Sigmoid colon (tissue), 7 donors: ENCODE measurements around the gene CLECL1. TPM values are rescaled to one million over a fixed set of nuclear protein-coding genes. Genes with fewer than 3 reads are reported as not detected.

Experiments
- DNase-seq: peaks from one replicate; pipeline ENCODE4 v3.0.0-alpha.2; 2019
- H3K27ac ChIP-seq, 4 donors: fragments of 200-600 bp; sonication (generic); one replicate each; pipeline ENCODE4 v1.5.1; 2016 to 2019; ENCODE audit warnings: mild to moderate bottlenecking in 1 of 4
- H3K27me3 ChIP-seq, 3 donors: fragments of 200-600 bp; sonication (generic); one replicate each; pipeline ENCODE4 v1.5.1; 2019; ENCODE audit warnings: mild to moderate bottlenecking in 1 of 3
- H3K36me3 ChIP-seq, 4 donors: fragments of 200-600 bp; sonication (generic); one replicate each; pipeline ENCODE4 v1.5.1; 2016 to 2019
- H3K4me1 ChIP-seq, 4 donors: fragments of 200-600 bp; sonication (generic); one replicate each; pipeline ENCODE4 v1.5.1; 2017 to 2019
- H3K4me3 ChIP-seq, 4 donors: fragments of 200-600 bp; sonication (generic); one replicate each; pipeline ENCODE4 v1.5.1; 2017 to 2019; ENCODE audit warnings: mild to moderate bottlenecking in 2 of 4, moderate library complexity in 1 of 4
- H3K9me3 ChIP-seq, 4 donors: fragments of 200-600 bp in 3 of 4; sonication (generic) in 3 of 4; one replicate each; pipeline versions ENCODE4 v1.5.1 to v1.6.1; 2013 to 2019
- EP300 ChIP-seq, 4 donors: sonication (generic); formaldehyde crosslinking; IDR thresholded peaks; one replicate each; pipeline ENCODE4 v1.6.1; 2017; ENCODE audit warnings: antibody characterized with exemption in 4 of 4
- POLR2A ChIP-seq, 2 donors: fragments of 450-650 bp; IDR thresholded peaks; one replicate each; pipeline ENCODE4 v1.6.1; 2016; ENCODE audit warnings: antibody characterized with exemption in 2 of 2, mild to moderate bottlenecking in 2 of 2, moderate library complexity in 2 of 2
- POLR2AphosphoS5 ChIP-seq, 4 donors: sonication (generic); formaldehyde crosslinking; IDR thresholded peaks; one replicate each; pipeline ENCODE4 v1.6.1; 2017; ENCODE audit warnings: antibody characterized with exemption in 4 of 4
- WGBS, 2 donors: extraction: QIAGEN DNeasy Blood & Tissue Kit; methylation state at CpG; one replicate each; pipeline ENCODE4 v1.1.7; 2013; 5-methylcytosine and 5-hydroxymethylcytosine counted together
- intact Hi-C: fragments of 100-400 bp; cut with DNase I; formaldehyde crosslinking; loops from one replicate; pipeline ENCODE4 v1.15.1; 2023
- polyA plus RNA-seq, 3 donors: library from polyadenylated mRNA; stranded (reverse); fragments of 200-250 nt; gene quantifications; one replicate each; pipeline ENCODE4 v1.2.3, GENCODE V29; 2013
- total RNA-seq, 4 donors: library from RNA; depleted of rRNA; stranded (reverse); fragments of >200 nt; gene quantifications; one replicate each; pipeline ENCODE4 v1.1.0, GENCODE V29; 2016
- TF ChIP-seq, protein P1 (sequence below), 4 experiments: fragments of 450-650 bp in 3 of 4; fragments of 200-600 bp in 1 of 4; IDR thresholded peaks; one replicate each; pipeline ENCODE4 v1.5.1; 2016 to 2019; ENCODE audit warnings: antibody characterized with exemption in 4 of 4, mild to moderate bottlenecking in 3 of 4, moderate library complexity in 2 of 4
- donor health status: healthy with polysubstance abuse.
- donor health status: Bipolar disorder and iron deficiency.
- donor health status: healthy.

The CLECL1 gene
- total and polyA plus RNA-seq, 7 donors, result 4.5 TPM; not detected in 6

DNA sequence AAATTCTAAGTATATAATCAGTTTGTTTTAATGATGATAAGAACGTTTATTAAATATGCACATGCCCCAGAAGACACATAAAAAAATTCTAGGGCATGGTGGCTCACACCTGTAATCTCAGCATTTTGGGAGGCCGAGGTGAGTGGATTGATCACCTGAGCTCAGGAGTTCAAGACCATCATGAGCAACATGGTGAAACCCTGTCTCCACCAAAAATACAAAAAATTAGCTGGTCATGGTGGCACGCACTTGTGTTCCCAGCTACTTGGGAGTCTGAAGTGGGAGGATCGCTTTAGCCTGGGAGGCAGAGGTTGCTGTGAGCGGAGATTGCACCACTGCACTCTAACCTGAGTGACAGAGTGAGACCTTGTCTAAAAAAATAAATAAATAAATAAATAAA, 23.8 kb upstream of the CLECL1 start:
- 82 to 84% methylated on average over 5 of the region's 5 CpGs for WGBS, 2 donors
- no peak overlapping the region for H3K27ac ChIP-seq
- H3K9me3 ChIP-seq, result no peaks in the 10 kb centered on the region
- H3K4me1 ChIP-seq, result no peaks in the 10 kb centered on the region
- no peaks in the 10 kb centered on the region for H3K27me3 ChIP-seq
- intact Hi-C loops, result no loop called here
- TF ChIP-seq POLR2A (IDR thresholded peaks at IDR 0.05) (no peak), POLR2AphosphoS5 (IDR thresholded peaks at IDR 0.05) (no peak), EP300 (IDR thresholded peaks at IDR 0.05) (no peak)
- TF ChIP-seq, protein P1, sequence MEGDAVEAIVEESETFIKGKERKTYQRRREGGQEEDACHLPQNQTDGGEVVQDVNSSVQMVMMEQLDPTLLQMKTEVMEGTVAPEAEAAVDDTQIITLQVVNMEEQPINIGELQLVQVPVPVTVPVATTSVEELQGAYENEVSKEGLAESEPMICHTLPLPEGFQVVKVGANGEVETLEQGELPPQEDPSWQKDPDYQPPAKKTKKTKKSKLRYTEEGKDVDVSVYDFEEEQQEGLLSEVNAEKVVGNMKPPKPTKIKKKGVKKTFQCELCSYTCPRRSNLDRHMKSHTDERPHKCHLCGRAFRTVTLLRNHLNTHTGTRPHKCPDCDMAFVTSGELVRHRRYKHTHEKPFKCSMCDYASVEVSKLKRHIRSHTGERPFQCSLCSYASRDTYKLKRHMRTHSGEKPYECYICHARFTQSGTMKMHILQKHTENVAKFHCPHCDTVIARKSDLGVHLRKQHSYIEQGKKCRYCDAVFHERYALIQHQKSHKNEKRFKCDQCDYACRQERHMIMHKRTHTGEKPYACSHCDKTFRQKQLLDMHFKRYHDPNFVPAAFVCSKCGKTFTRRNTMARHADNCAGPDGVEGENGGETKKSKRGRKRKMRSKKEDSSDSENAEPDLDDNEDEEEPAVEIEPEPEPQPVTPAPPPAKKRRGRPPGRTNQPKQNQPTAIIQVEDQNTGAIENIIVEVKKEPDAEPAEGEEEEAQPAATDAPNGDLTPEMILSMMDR (IDR thresholded peaks at IDR 0.05), result no peak
- DNase-seq, result no peak
- no peak overlapping the region for H3K4me3 ChIP-seq
- H3K36me3 ChIP-seq, result no peaks in the 10 kb centered on the region

DNA sequence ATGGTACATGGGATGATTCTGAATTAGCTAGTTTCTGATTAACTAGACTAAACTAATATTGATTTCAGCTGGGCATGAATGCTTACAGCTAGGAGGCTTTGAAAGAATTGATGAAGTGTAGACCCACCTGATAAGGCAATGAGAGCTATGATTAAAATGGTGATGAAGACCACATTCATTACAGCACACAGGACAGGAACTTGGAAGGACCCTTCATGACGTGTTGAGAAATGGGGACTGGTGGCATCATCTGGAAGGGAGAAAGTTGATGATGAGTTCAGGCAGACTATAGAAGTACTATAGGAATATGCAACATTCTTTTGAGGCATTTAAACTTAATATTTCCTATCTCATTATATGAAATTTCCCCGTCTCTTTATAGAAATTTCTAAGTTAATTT, 23.3 kb upstream of the CLECL1 start:
- DNase-seq, result no peak
- H3K9me3 ChIP-seq, result no peaks in the 10 kb centered on the region
- intact Hi-C loops, result no loop called here
- WGBS, 2 donors, result 72 to 81% methylated on average over 2 of the region's 2 CpGs
- H3K27me3 ChIP-seq, result no peaks in the 10 kb centered on the region
- H3K4me1 ChIP-seq, result peaks cover 0 to 1% (median 0%) of the 10 kb centered on the region in 4 donors
- TF ChIP-seq EP300 (IDR thresholded peaks at IDR 0.05) (no peak), POLR2A (IDR thresholded peaks at IDR 0.05) (no peak), POLR2AphosphoS5 (IDR thresholded peaks at IDR 0.05) (no peak)
- TF ChIP-seq, protein P1 (IDR thresholded peaks at IDR 0.05), result no peak
- no peak overlapping the region for H3K27ac ChIP-seq
- no peaks in the 10 kb centered on the region for H3K36me3 ChIP-seq
- H3K4me3 ChIP-seq, result no peak overlapping the region

DNA sequence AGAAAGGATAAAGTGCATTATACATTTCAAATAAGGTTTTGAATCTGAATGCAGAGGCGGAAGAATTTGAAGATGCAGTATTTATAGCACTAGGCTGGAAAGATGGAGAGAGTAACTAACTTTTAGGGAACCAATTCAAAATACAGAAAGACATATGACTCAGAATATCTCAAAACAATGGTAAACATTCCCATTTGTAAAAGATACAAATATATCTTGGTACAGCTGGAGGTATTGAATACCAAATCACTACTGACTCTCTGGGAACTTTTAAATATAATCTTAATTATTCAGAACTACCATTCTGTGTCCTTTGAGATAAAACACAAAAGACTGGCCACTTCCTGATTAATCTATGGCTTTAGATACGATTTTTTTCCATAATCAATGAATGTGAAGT, 22.7 kb upstream of the CLECL1 start:
- Histone ChIP-seq H3K36me3 (no peaks in the 10 kb centered on the region), H3K9me3 (no peaks in the 10 kb centered on the region), H3K27ac (no peak overlapping the region), H3K4me3 (no peak overlapping the region), H3K4me1 (peaks cover 0 to 7% (median 0%) of the 10 kb centered on the region in 4 donors), H3K27me3 (no peaks in the 10 kb centered on the region)
- DNase-seq, result no peak
- TF ChIP-seq EP300 (IDR thresholded peaks at IDR 0.05) (no peak), POLR2AphosphoS5 (IDR thresholded peaks at IDR 0.05) (no peak), POLR2A (IDR thresholded peaks at IDR 0.05) (no peak)
- TF ChIP-seq, protein P1 (IDR thresholded peaks at IDR 0.05), result no peak
- intact Hi-C loops, result no loop called here
- WGBS, 2 donors, result 60 to 73% methylated on average over 2 of the region's 2 CpGs

DNA sequence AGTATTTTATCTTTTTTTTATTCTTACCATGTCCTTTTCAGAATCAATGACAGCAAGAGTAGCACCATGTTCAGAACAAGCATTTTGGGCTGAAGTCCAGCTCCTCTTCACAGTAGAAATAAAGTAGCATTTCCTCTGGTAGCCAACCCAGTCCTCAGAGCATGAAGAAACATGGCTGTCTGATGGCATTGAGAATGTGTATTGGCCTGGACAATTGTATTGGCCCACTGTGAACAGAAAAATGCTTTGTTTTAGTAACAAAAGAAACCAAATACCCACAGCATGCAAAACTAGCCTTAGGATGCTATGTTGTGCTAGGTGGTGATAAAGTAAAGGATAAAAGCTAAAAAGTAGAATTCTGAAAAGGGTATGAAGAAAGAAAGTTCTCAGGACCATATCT, 22.1 kb upstream of the CLECL1 start:
- no peak overlapping the region for H3K27ac ChIP-seq
- H3K4me3 ChIP-seq, result no peak overlapping the region
- intact Hi-C loops, result no loop called here
- H3K36me3 ChIP-seq, result no peaks in the 10 kb centered on the region
- TF ChIP-seq POLR2A (IDR thresholded peaks at IDR 0.05) (no peak), POLR2AphosphoS5 (IDR thresholded peaks at IDR 0.05) (no peak), EP300 (IDR thresholded peaks at IDR 0.05) (no peak)
- TF ChIP-seq, protein P1 (IDR thresholded peaks at IDR 0.05), result no peak
- H3K4me1 ChIP-seq, result peaks cover 0 to 9% (median 0%) of the 10 kb centered on the region in 4 donors
- no peaks in the 10 kb centered on the region for H3K9me3 ChIP-seq
- H3K27me3 ChIP-seq, result no peaks in the 10 kb centered on the region
- no peak for DNase-seq
